H9 (cell line): ENCODE measurements around the gene HDLBP. TPM values are rescaled to one million over a fixed set of nuclear protein-coding genes. Genes with fewer than 3 reads are reported as not detected.

Source experiments
- DNase-seq: peaks from one replicate; pipeline ENCODE4 v3.0.0-alpha.2; 2017
- H2AFZ ChIP-seq: one replicate; pipeline ENCODE4 v1.6.1; 2013; ENCODE audit warnings: mild to moderate bottlenecking, low read length, control low read depth, moderate library complexity
- H2AK5ac ChIP-seq: 2 replicates; pipeline ENCODE4 v1.6.1; 2013; ENCODE audit warnings: low read length, control low read depth, mixed read lengths; ENCODE audit not compliant: insufficient read length
- H2BK120ac ChIP-seq: one replicate; pipeline ENCODE4 v1.6.1; 2013; ENCODE audit warnings: low read depth, mild to moderate bottlenecking, low read length, control low read depth, inconsistent platforms; ENCODE audit not compliant: poor library complexity, severe bottlenecking
- H2BK12ac ChIP-seq: 2 replicates; pipeline ENCODE4 v1.6.1; 2013; ENCODE audit warnings: low read length, control low read depth, mixed read lengths, low read depth; ENCODE audit not compliant: insufficient read length
- H2BK15ac ChIP-seq: 2 replicates; pipeline ENCODE4 v1.6.1; 2013; ENCODE audit warnings: low read depth, low read length, control low read depth
- H2BK20ac ChIP-seq: one replicate; pipeline ENCODE4 v1.6.1; 2013; ENCODE audit warnings: low read depth, mild to moderate bottlenecking, low read length, control low read depth, inconsistent platforms; ENCODE audit not compliant: poor library complexity, severe bottlenecking
- H2BK5ac ChIP-seq: 2 replicates; pipeline ENCODE4 v1.6.1; 2013; ENCODE audit warnings: low read length, control low read depth, mixed read lengths; ENCODE audit not compliant: insufficient read length
- H3K14ac ChIP-seq: 2 replicates; pipeline ENCODE4 v1.6.1; 2013; ENCODE audit warnings: low read length, control low read depth; ENCODE audit not compliant: insufficient read depth
- H3K18ac ChIP-seq: 2 replicates; pipeline ENCODE4 v1.6.1; 2013; ENCODE audit warnings: low read depth, mild to moderate bottlenecking, mixed read lengths, low read length, control low read depth; ENCODE audit not compliant: insufficient read length
- H3K23ac ChIP-seq: 2 replicates; pipeline ENCODE4 v1.6.1; 2013; ENCODE audit warnings: low read length, control low read depth, mixed read lengths, low read depth; ENCODE audit not compliant: insufficient read length
- H3K23me2 ChIP-seq: 2 replicates; pipeline ENCODE4 v1.6.1; 2013; ENCODE audit warnings: low read depth, mild to moderate bottlenecking, mixed read lengths, low read length, control low read depth; ENCODE audit not compliant: insufficient read length, poor library complexity, severe bottlenecking
- H3K27ac ChIP-seq: 2 replicates; pipeline ENCODE4 v1.5.1; 2013; ENCODE audit warnings: low read length, control low read depth, mixed read lengths, low read depth; ENCODE audit not compliant: insufficient read length
- H3K27me3 ChIP-seq: 2 replicates; pipeline ENCODE4 v1.6.1; 2013; ENCODE audit warnings: low read length, control low read depth, inconsistent platforms; ENCODE audit not compliant: insufficient read depth
- H3K4ac ChIP-seq: 2 replicates; pipeline ENCODE4 v1.6.1; 2013; ENCODE audit warnings: low read depth, mild to moderate bottlenecking, control low read depth, inconsistent platforms, low read length, moderate library complexity
- H3K4me1 ChIP-seq: 2 replicates; pipeline ENCODE4 v1.6.1; 2013; ENCODE audit warnings: low read length, control low read depth, inconsistent platforms; ENCODE audit not compliant: insufficient read depth
- H3K4me2 ChIP-seq: 2 replicates; pipeline ENCODE4 v1.6.1; 2013; ENCODE audit warnings: low read length, control low read depth, mixed read lengths; ENCODE audit not compliant: insufficient read length, insufficient read depth
- H3K56ac ChIP-seq: 2 replicates; pipeline ENCODE4 v1.6.1; 2013; ENCODE audit warnings: low read depth, mild to moderate bottlenecking, mixed read lengths, low read length, control low read depth; ENCODE audit not compliant: insufficient read length
- H3K79me1 ChIP-seq: 2 replicates; pipeline ENCODE4 v1.6.1; 2013; ENCODE audit warnings: low read depth, mild to moderate bottlenecking, moderate library complexity, low read length, control low read depth, inconsistent platforms; ENCODE audit not compliant: insufficient read depth, poor library complexity, severe bottlenecking
- H3K79me2 ChIP-seq: 2 replicates; pipeline ENCODE4 v1.6.1; 2013; ENCODE audit warnings: low read length, control low read depth, inconsistent platforms; ENCODE audit not compliant: insufficient read depth
- H3K9ac ChIP-seq: 2 replicates; pipeline ENCODE4 v1.6.1; 2013; ENCODE audit warnings: low read length, control low read depth, mixed read lengths; ENCODE audit not compliant: insufficient read length; ENCODE audit errors: extremely low read depth
- H3K9me3 ChIP-seq: one replicate; pipeline ENCODE4 v1.6.1; 2013; ENCODE audit warnings: low read depth, low read length, inconsistent platforms; ENCODE audit not compliant: control insufficient read depth
- H3T11ph ChIP-seq: one replicate; pipeline ENCODE4 v1.6.1; 2013; ENCODE audit warnings: mild to moderate bottlenecking, low read length, control low read depth, inconsistent platforms
- H4K20me1 ChIP-seq: one replicate; pipeline ENCODE4 v1.6.1; 2013; ENCODE audit not compliant: control insufficient read depth, insufficient read length, insufficient read depth
- H4K5ac ChIP-seq: 2 replicates; pipeline ENCODE4 v1.6.1; 2013; ENCODE audit warnings: low read depth, mild to moderate bottlenecking, mixed read lengths, low read length, control low read depth; ENCODE audit not compliant: insufficient read length
- H4K8ac ChIP-seq: replicated peaks from 2 replicates; pipeline ENCODE4 v1.6.1; 2013; ENCODE audit warnings: low read length, control low read depth, mixed read lengths, low read depth; ENCODE audit not compliant: insufficient read length
- H4K91ac ChIP-seq: 2 replicates; pipeline ENCODE4 v1.6.1; 2013; ENCODE audit warnings: low read depth, mild to moderate bottlenecking, moderate library complexity, mixed read lengths, low read length, control low read depth; ENCODE audit not compliant: insufficient read length
- H3K27ac Mint-ChIP-seq, 3 experiments: 2 replicates in 2 of 3; 3 replicates in 1 of 3; pipeline ENCODE4 v1.8.0; 2020 to 2021; ENCODE audit warnings: mixed read lengths in 3 of 3, mild to moderate bottlenecking in 1 of 3, moderate library complexity in 1 of 3
- H3K27me3 Mint-ChIP-seq: 2 replicates; pipeline ENCODE4 v1.8.0; 2021; ENCODE audit warnings: low read depth, mild to moderate bottlenecking, moderate library complexity, mixed read lengths
- H3K36me3 Mint-ChIP-seq, 3 experiments: 2 replicates in 2 of 3; 3 replicates in 1 of 3; pipeline ENCODE4 v1.8.0; 2020 to 2021; ENCODE audit warnings: low read depth in 3 of 3, mixed read lengths in 3 of 3; ENCODE audit not compliant: insufficient read depth in 1 of 3
- H3K4me1 Mint-ChIP-seq, 2 experiments: 2 replicates each; pipeline ENCODE4 v1.8.0; 2020; ENCODE audit warnings: mixed read lengths in 2 of 2
- H3K4me3 Mint-ChIP-seq, 2 experiments: 2 replicates in 1 of 2; 3 replicates in 1 of 2; pipeline ENCODE4 v1.8.0; 2020 to 2021; ENCODE audit warnings: mild to moderate bottlenecking in 2 of 2, mixed read lengths in 2 of 2, moderate library complexity in 1 of 2
- H3K9me3 Mint-ChIP-seq, 2 experiments: 2 replicates in 1 of 2; 3 replicates in 1 of 2; pipeline ENCODE4 v1.8.0; 2020; ENCODE audit warnings: mild to moderate bottlenecking in 2 of 2, mixed read lengths in 2 of 2, moderate library complexity in 1 of 2
- CTCF ChIP-seq: fragments of 200-600 bp; sonication (generic); conservative IDR thresholded peaks from 3 replicates; pipeline ENCODE4 v1.8.0; 2021; ENCODE audit warnings: antibody characterized with exemption, mild to moderate bottlenecking
- WGBS: extraction: QIAGEN DNeasy Blood & Tissue Kit; methylation state at CpG from one replicate; pipeline ENCODE4 v1.1.7; 2013; ENCODE audit warnings: missing lambda C conversion rate, low lambda C conversion rate, mixed read lengths; ENCODE audit not compliant: insufficient read length; ENCODE audit errors: extremely low coverage; 5-methylcytosine and 5-hydroxymethylcytosine counted together
- total RNA-seq: library from RNA; stranded (reverse); gene quantifications from 2 replicates; pipeline ENCODE4 v1.2.1, GENCODE V29; 2021

Gene HDLBP
- total RNA-seq, 1 experiment from 2014 or later: 364 TPM

GRCh38 chr2:241269707-241270520, 45.6 kb downstream of the HDLBP start:
- no peaks in the 10 kb centered on the region for H3K9me3 Mint-ChIP-seq
- H4K20me1 ChIP-seq: peaks cover 2% of the 10 kb centered on the region

More at GRCh38 chr2:241269707-241270520, 45.6 kb downstream of the HDLBP start:
- no peak overlapping the region for H3T11ph ChIP-seq
- no peak overlapping the region; a peak in 1 of 5 replicates for H3K4me3 Mint-ChIP-seq
- H2BK20ac ChIP-seq: no peak overlapping the region
- H3K27me3 Mint-ChIP-seq: no peaks in the 10 kb centered on the region
- H3K27ac Mint-ChIP-seq: peak overlapping the region in 1 of 3 experiments; percentile 69; a peak in 1 of 7 replicates
- no peaks in the 10 kb centered on the region for H3K27me3 ChIP-seq
- no peak overlapping the region for H2BK120ac ChIP-seq
- H3K23me2 ChIP-seq: peaks cover 6% of the 10 kb centered on the region
- TF ChIP-seq CTCF: no peak
- H3K79me2 ChIP-seq: peaks cover 15% of the 10 kb centered on the region; the same call in 1 of the 2 replicates
- no peak overlapping the region for H4K5ac ChIP-seq
- no peaks in the 10 kb centered on the region for H3K9me3 ChIP-seq
- peak; percentile 22 for DNase-seq
- no peak overlapping the region for H3K9ac ChIP-seq
- no peak overlapping the region for H3K4ac ChIP-seq
- H3K79me1 ChIP-seq: peaks cover 8% of the 10 kb centered on the region
- H3K27ac ChIP-seq: no peak overlapping the region
- H4K91ac ChIP-seq: no peak overlapping the region
- H3K18ac ChIP-seq: no peak overlapping the region
- no peak overlapping the region for H2AFZ ChIP-seq
- no peak overlapping the region for H2BK5ac ChIP-seq
- no peak overlapping the region for H3K23ac ChIP-seq
- no CpG with 5 or more reads among the region's 15 CpGs for WGBS
- no peaks in the 10 kb centered on the region; the same call in 1 of the 2 replicates for H3K4me1 ChIP-seq
- no peak overlapping the region; the same call in 1 of the 2 replicates for H3K14ac ChIP-seq
- no peak overlapping the region for H2BK12ac ChIP-seq
- H4K8ac ChIP-seq: no peak overlapping the region
- no peak overlapping the region for H2AK5ac ChIP-seq
- peaks cover 20 to 35% (median 28%) of the 10 kb centered on the region in 3 experiments; a peak in 6 of 7 replicates for H3K36me3 Mint-ChIP-seq
- H3K4me1 Mint-ChIP-seq: peaks cover 35 to 48% of the 10 kb centered on the region in 2 experiments
- no peak overlapping the region for H3K4me2 ChIP-seq
- H2BK15ac ChIP-seq: no peak overlapping the region
- H3K56ac ChIP-seq: no peak overlapping the region
